Measurements from ENCODE around the gene ACTR3. TPM values are rescaled to one million over a fixed set of nuclear protein-coding genes. Genes with fewer than 3 reads are reported as not detected.

The ACTR3 gene
- total RNA-seq, 1 experiment from 2014 or later, result 180 TPM

GRCh38 chr2:113863144-113863543 lies 26.7 kb upstream of the ACTR3 start:
- no peak overlapping the region for H3K4me2 ChIP-seq (ENCODE audit: insufficient read depth, insufficient read length, low read length)
- no peak overlapping the region for H3K56ac ChIP-seq (ENCODE audit: insufficient read length, low read depth, low read length)
- no peaks in the 10 kb centered on the region for H3K79me1 ChIP-seq (ENCODE audit: insufficient read depth, low read depth, low read length, poor library complexity, severe bottlenecking)
- H4K91ac ChIP-seq (ENCODE audit: insufficient read length, low read depth, low read length), result no peak overlapping the region
- no peaks in the 10 kb centered on the region for H3K79me2 ChIP-seq (ENCODE audit: insufficient read depth, low read length)
- DNase-seq, result no peak
- no peak overlapping the region for H2AFZ ChIP-seq (ENCODE audit: low read length)
- H3K27me3 Mint-ChIP-seq (ENCODE audit: low read depth), result peaks cover 6% of the 10 kb centered on the region
- H2AK5ac ChIP-seq (ENCODE audit: insufficient read length, low read length), result no peak overlapping the region
- H3K27ac ChIP-seq (ENCODE audit: insufficient read length, low read depth, low read length), result no peak overlapping the region
- H3K27me3 ChIP-seq (ENCODE audit: insufficient read depth, low read length), result no peaks in the 10 kb centered on the region; the same call in 1 of the 2 replicates
- H3K14ac ChIP-seq (ENCODE audit: insufficient read depth, low read length), result no peak overlapping the region
- H3K23ac ChIP-seq (ENCODE audit: insufficient read length, low read depth, low read length), result no peak overlapping the region
- H3K4me3 Mint-ChIP-seq, result no peak overlapping the region
- H4K20me1 ChIP-seq (ENCODE audit: control insufficient read depth, insufficient read depth, insufficient read length), result no peaks in the 10 kb centered on the region
- no peaks in the 10 kb centered on the region for H3K9me3 ChIP-seq (ENCODE audit: control insufficient read depth, low read depth, low read length)
- H3T11ph ChIP-seq (ENCODE audit: low read length), result no peak overlapping the region
- H3K4ac ChIP-seq (ENCODE audit: low read depth, low read length), result no peak overlapping the region
- no peaks in the 10 kb centered on the region for H3K4me1 ChIP-seq (ENCODE audit: insufficient read depth, low read length)
- no peak for TF ChIP-seq CTCF (conservative IDR thresholded peaks at IDR 0.05)
- H2BK12ac ChIP-seq (ENCODE audit: insufficient read length, low read depth, low read length), result no peak overlapping the region
- H2BK15ac ChIP-seq (ENCODE audit: low read depth, low read length), result no peak overlapping the region
- H3K27ac Mint-ChIP-seq, result no peak overlapping the region
- peaks cover 4 to 5% of the 10 kb centered on the region in 2 experiments; a peak in 2 of 4 replicates for H3K4me1 Mint-ChIP-seq
- no peak overlapping the region for H2BK5ac ChIP-seq (ENCODE audit: insufficient read length, low read length)
- WGBS (ENCODE audit: extremely low coverage, insufficient read length, low lambda C conversion rate), result no CpG with 5 or more reads among the region's 3 CpGs
- H3K18ac ChIP-seq (ENCODE audit: insufficient read length, low read depth, low read length), result no peak overlapping the region
- H3K36me3 Mint-ChIP-seq (ENCODE audit: insufficient read depth in 1 of 3, low read depth in 3 of 3), result no peaks in the 10 kb centered on the region
- no peaks in the 10 kb centered on the region; a peak in 1 of 5 replicates for H3K9me3 Mint-ChIP-seq
- no peak overlapping the region for H2BK120ac ChIP-seq (ENCODE audit: low read depth, low read length, poor library complexity, severe bottlenecking)
- H3K23me2 ChIP-seq (ENCODE audit: insufficient read length, low read depth, low read length, poor library complexity, severe bottlenecking), result no peaks in the 10 kb centered on the region
- no peak overlapping the region for H4K5ac ChIP-seq (ENCODE audit: insufficient read length, low read depth, low read length)
- H2BK20ac ChIP-seq (ENCODE audit: low read depth, low read length, poor library complexity, severe bottlenecking), result no peak overlapping the region
- no peak overlapping the region for H4K8ac ChIP-seq (replicated peaks; ENCODE audit: insufficient read length, low read depth, low read length)
- no peak overlapping the region for H3K9ac ChIP-seq (ENCODE audit: extremely low read depth, insufficient read length, low read length)
